HepG2 (cell line): ENCODE results near the gene SEC63. TPM values are rescaled to one million over a fixed set of nuclear protein-coding genes. Genes with fewer than 3 reads are reported as not detected.

Experiments
- AFF4 ChIP-seq: sonication (generic); formaldehyde crosslinking; IDR thresholded peaks from 2 replicates; pipeline ENCODE4 v1.4.0; 2020; ENCODE audit warnings: missing genetic modification reagents
- AGO1 ChIP-seq: fragments of 200-400 bp; formaldehyde crosslinking; IDR thresholded peaks from 2 replicates; pipeline ENCODE4 v1.6.1; 2017; ENCODE audit warnings: mild to moderate bottlenecking, low read depth, low read length, moderate library complexity; ENCODE audit not compliant: poor library complexity, severe bottlenecking
- CBFB ChIP-seq: sonication (generic); formaldehyde crosslinking; IDR thresholded peaks from 2 replicates; pipeline ENCODE4 v1.4.0; 2020; ENCODE audit warnings: missing genetic modification reagents
- EED ChIP-seq: sonication (generic); formaldehyde crosslinking; IDR thresholded peaks from 2 replicates; pipeline ENCODE4 v1.5.0; 2020; ENCODE audit warnings: mild to moderate bottlenecking, missing genetic modification reagents
- ELF4 ChIP-seq: sonication (generic); formaldehyde crosslinking; IDR thresholded peaks from 2 replicates; pipeline ENCODE4 v1.5.0; 2020; ENCODE audit warnings: missing genetic modification reagents, mild to moderate bottlenecking, moderate library complexity, borderline replicate concordance
- GLI4 ChIP-seq: sonication (generic); formaldehyde crosslinking; IDR thresholded peaks from 2 replicates; pipeline ENCODE4 v1.5.1; 2020; ENCODE audit warnings: missing genetic modification reagents, mild to moderate bottlenecking, moderate library complexity, borderline replicate concordance
- KAT7 ChIP-seq: IDR thresholded peaks from 2 replicates; pipeline ENCODE4 v1.6.1; 2018; ENCODE audit warnings: borderline replicate concordance, missing compliant biosample characterization
- MYC ChIP-seq: sonication (generic); formaldehyde crosslinking; IDR thresholded peaks from 2 replicates; pipeline ENCODE4 v1.9.0; 2021; ENCODE audit warnings: missing genetic modification reagents, borderline replicate concordance
- PRMT3 ChIP-seq: sonication (generic); formaldehyde crosslinking; IDR thresholded peaks from 2 replicates; pipeline ENCODE4 v1.8.1; 2022; ENCODE audit warnings: low read depth, mild to moderate bottlenecking, moderate library complexity, missing genetic modification reagents, borderline replicate concordance
- SNAI1 ChIP-seq: sonication (generic); formaldehyde crosslinking; IDR thresholded peaks from 2 replicates; pipeline ENCODE4 v1.5.0; 2020; ENCODE audit warnings: mild to moderate bottlenecking, missing genetic modification reagents, borderline replicate concordance
- SP2 ChIP-seq: sonication (generic); formaldehyde crosslinking; IDR thresholded peaks from 2 replicates; pipeline ENCODE4 v1.5.1; 2020; ENCODE audit warnings: mild to moderate bottlenecking, missing genetic modification reagents
- TEAD2 ChIP-seq: sonication (generic); formaldehyde crosslinking; IDR thresholded peaks from 2 replicates; pipeline ENCODE4 v1.9.0; 2021; ENCODE audit warnings: missing genetic modification reagents
- ZNF230 ChIP-seq: sonication (generic); formaldehyde crosslinking; IDR thresholded peaks from 2 replicates; pipeline ENCODE4 v1.4.0; 2020; ENCODE audit warnings: mild to moderate bottlenecking, missing genetic modification reagents
- ZNF280D ChIP-seq: sonication (generic); formaldehyde crosslinking; IDR thresholded peaks from 2 replicates; pipeline ENCODE4 v1.5.1; 2020; ENCODE audit warnings: mild to moderate bottlenecking, missing genetic modification reagents
- ZNF296 ChIP-seq: sonication (generic); formaldehyde crosslinking; conservative IDR thresholded peaks from 2 replicates; pipeline ENCODE4 v1.5.0; 2020; ENCODE audit warnings: mild to moderate bottlenecking, missing genetic modification reagents
- ZNF468 ChIP-seq: sonication (generic); formaldehyde crosslinking; IDR thresholded peaks from 2 replicates; pipeline ENCODE4 v1.8.0; 2022; ENCODE audit warnings: mild to moderate bottlenecking, moderate library complexity, missing genetic modification reagents
- ZZZ3 ChIP-seq: sonication (generic); formaldehyde crosslinking; IDR thresholded peaks from 2 replicates; pipeline ENCODE4 v1.4.0; 2020; ENCODE audit warnings: missing genetic modification reagents, mild to moderate bottlenecking, borderline replicate concordance
- polyA plus RNA-seq, 8 experiments: library from polyadenylated mRNA; depleted of rRNA in 3 of 8; stranded (reverse) in 7 of 8; unstranded in 1 of 8; fragments of >200 nt; fragmentation: Illumina TruSeq in 4 of 8; extraction: Trizol in 4 of 8; gene quantifications; 2 replicates each; pipeline versions ENCODE4 v1.2.1 to v1.2.3, GENCODE V29; 2011 to 2016; ENCODE audit warnings: low read depth in 4 of 8, missing spikeins in 1 of 8, mixed read lengths in 1 of 8; ENCODE audit not compliant: insufficient read depth in 1 of 8
- total RNA-seq, 5 experiments: library from RNA; depleted of rRNA; stranded (reverse); fragments of >200 nt; fragmentation: Illumina TruSeq; extraction: Trizol; gene quantifications; 2 replicates each; pipeline ENCODE4 v1.2.3, GENCODE V29; 2016; ENCODE audit warnings: low read depth in 1 of 5
- TF ChIP-seq, protein P1 (sequence below): sonication (generic); formaldehyde crosslinking; IDR thresholded peaks from 2 replicates; pipeline ENCODE4 v1.8.0; 2022; ENCODE audit warnings: mild to moderate bottlenecking, missing genetic modification reagents, borderline replicate concordance
- TF ChIP-seq, protein P2 (sequence below): sonication (generic); formaldehyde crosslinking; IDR thresholded peaks from 2 replicates; pipeline ENCODE4 v1.8.1; 2022; ENCODE audit warnings: mild to moderate bottlenecking, missing genetic modification reagents

SEC63 gene
- total and polyA plus RNA-seq, 2 of the 13 experiments (the other 11 are each of a cell fraction or from before 2014, with no cell fraction given), result 20.2 to 45.9 TPM

GRCh38 chr6:107957909-107958688 is at the start of gene SEC63 (continued):
- no peak for TF ChIP-seq ZNF468 (CRISPR knock-in tag)
- no peak for TF ChIP-seq ZNF296
- TF ChIP-seq ZNF280D (CRISPR knock-in tag), result no peak
- no peak for TF ChIP-seq ZZZ3 (CRISPR knock-in tag)
- no peak for TF ChIP-seq AGO1
- TF ChIP-seq MYC (CRISPR knock-in tag), result peak; percentile 88
- TF ChIP-seq ZNF230 (CRISPR knock-in tag), result no peak
- TF ChIP-seq SP2 (CRISPR knock-in tag), result peak; percentile 33; the same call in 1 of the 2 replicates
- TF ChIP-seq KAT7 (CRISPR knock-in tag), result peak; percentile 94; the same call in 1 of the 2 replicates
- no peak for TF ChIP-seq AFF4
- TF ChIP-seq, protein P1, sequence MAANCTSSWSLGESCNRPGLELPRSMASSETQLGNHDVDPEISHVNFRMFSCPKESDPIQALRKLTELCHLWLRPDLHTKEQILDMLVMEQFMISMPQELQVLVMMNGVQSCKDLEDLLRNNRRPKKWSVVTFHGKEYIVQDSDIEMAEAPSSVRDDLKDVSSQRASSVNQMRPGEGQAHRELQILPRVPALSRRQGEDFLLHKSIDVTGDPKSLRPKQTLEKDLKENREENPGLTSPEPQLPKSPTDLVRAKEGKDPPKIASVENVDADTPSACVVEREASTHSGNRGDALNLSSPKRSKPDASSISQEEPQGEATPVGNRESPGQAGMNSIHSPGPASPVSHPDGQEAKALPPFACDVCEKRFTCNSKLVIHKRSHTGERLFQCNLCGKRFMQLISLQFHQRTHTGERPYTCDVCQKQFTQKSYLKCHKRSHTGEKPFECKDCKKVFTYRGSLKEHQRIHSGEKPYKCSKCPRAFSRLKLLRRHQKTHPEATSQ (CRISPR knock-in tag), result no peak
- no peak for TF ChIP-seq GLI4 (CRISPR knock-in tag)
- no peak for TF ChIP-seq ELF4 (CRISPR knock-in tag)
- TF ChIP-seq PRMT3 (CRISPR knock-in tag), result no peak
- TF ChIP-seq EED (CRISPR knock-in tag), result 0 out of 2 replicates have a peak, but pooled peaks have one; percentile 71
- 0 out of 2 replicates have a peak, but pooled peaks have one; percentile 45 for TF ChIP-seq CBFB (CRISPR knock-in tag)
- TF ChIP-seq, protein P2, sequence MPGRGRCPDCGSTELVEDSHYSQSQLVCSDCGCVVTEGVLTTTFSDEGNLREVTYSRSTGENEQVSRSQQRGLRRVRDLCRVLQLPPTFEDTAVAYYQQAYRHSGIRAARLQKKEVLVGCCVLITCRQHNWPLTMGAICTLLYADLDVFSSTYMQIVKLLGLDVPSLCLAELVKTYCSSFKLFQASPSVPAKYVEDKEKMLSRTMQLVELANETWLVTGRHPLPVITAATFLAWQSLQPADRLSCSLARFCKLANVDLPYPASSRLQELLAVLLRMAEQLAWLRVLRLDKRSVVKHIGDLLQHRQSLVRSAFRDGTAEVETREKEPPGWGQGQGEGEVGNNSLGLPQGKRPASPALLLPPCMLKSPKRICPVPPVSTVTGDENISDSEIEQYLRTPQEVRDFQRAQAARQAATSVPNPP (CRISPR knock-in tag), result no peak; the same call in 1 of the 2 replicates
- 0 out of 2 replicates have a peak, but pooled peaks have one; percentile 34 for TF ChIP-seq SNAI1
- TF ChIP-seq TEAD2 (CRISPR knock-in tag), result no peak
